Activated CD4-positive, alpha-beta T cell treated with anti-CD3 and anti-CD28 coated beads, Interleukin-2, amount 50 U/mL, for 48 hours (primary cell): ENCODE measurements around the gene LIPK.

Experiments
- DNase-seq, 2 experiments: peaks; one replicate each; pipeline ENCODE4 v3.0.0-alpha.2; 2020

Gene LIPK

GRCh38 chr10:88788924-88789323 is 82.9 kb downstream of the LIPK start:
- no peak for DNase-seq

GRCh38 chr10:88791924-88792323 is 85.9 kb downstream of the LIPK start:
- peak; percentile 13 to 22 for DNase-seq

- DNase-seq, result no peak
These were observed 86.6 kb downstream of the LIPK start for GRCh38 chr10:88792661-88793060.

GRCh38 chr10:88793712-88794299 is 87.8 kb downstream of the LIPK start:
- DNase-seq, result no peak

- DNase-seq, result no peak
These were observed 88.7 kb downstream of the LIPK start for GRCh38 chr10:88794731-88795130.

GRCh38 chr10:88800152-88801125 is 94.4 kb downstream of the LIPK start:
- DNase-seq, result peak; percentile 36 to 49
